HUES6 (cell line): Measurements from ENCODE around the gene F12.

Experiments
- H3K27ac ChIP-seq: 2 replicates; pipeline ENCODE4 v1.7.0; 2013; ENCODE audit warnings: low read depth, mild to moderate bottlenecking, low read length, inconsistent platforms
- H3K27me3 ChIP-seq: 2 replicates; pipeline ENCODE4 v1.6.1; 2013; ENCODE audit warnings: low read length; ENCODE audit not compliant: control insufficient read depth, insufficient read depth
- H3K36me3 ChIP-seq: 2 replicates; pipeline ENCODE4 v1.6.1; 2013; ENCODE audit warnings: low read length; ENCODE audit not compliant: control insufficient read depth, insufficient read depth
- H3K4me1 ChIP-seq: 2 replicates; pipeline ENCODE4 v1.6.1; 2013; ENCODE audit warnings: low read length; ENCODE audit not compliant: control insufficient read depth, insufficient read depth
- H3K4me3 ChIP-seq: 2 replicates; pipeline ENCODE4 v1.5.1; 2013; ENCODE audit warnings: low read depth, low read length
- H3K9ac ChIP-seq: one replicate; pipeline ENCODE4 v1.6.1; 2013; ENCODE audit warnings: mild to moderate bottlenecking, low read length
- H3K9me3 ChIP-seq: 2 replicates; pipeline ENCODE4 v1.6.1; 2013; ENCODE audit warnings: low read depth, low read length; ENCODE audit not compliant: control insufficient read depth, insufficient read depth

Gene F12

GRCh38 chr5:177409043-177409801 is at the start of gene F12:
TSS of gene F12 (minus strand) at chr5:177409564. CDS start at chr5:177409527, 37 bp downstream.
- H3K9me3 ChIP-seq = no peaks in the 10 kb centered on the region
- 0 out of 2 replicates have a peak, but pooled peaks cover 6% of the 10 kb centered on the region for H3K4me1 ChIP-seq
- no peak within 1 kb of the TSS for H3K27ac ChIP-seq
- no peaks in the 10 kb centered on the region for H3K36me3 ChIP-seq
- peaks cover 64% of the 10 kb centered on the region for H3K27me3 ChIP-seq
- no peak within 1 kb of the TSS for H3K4me3 ChIP-seq
- H3K9ac ChIP-seq = no peak within 1 kb of the TSS

DNA sequence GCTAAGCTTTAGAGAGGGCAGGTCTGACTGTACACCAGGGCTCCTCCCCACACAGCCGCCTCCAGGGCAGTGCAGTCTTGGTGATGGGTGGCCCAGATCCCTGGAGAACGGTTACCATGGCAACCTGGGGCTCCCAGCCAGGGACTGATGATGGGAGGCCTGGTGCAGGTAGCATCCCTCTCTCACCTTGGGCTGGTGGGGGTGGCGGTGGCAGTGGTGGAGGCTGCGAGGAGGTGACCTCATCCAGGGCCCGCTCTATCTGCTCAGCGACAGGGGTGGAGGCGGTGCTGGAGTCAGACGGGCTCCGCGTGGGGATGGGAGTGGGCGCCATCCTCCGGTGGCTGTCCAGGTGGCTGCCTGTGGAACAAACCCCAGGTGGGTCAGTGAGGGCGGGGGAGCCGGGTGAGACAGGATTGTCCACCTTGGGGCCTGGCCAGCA is 49.6 kb upstream of the F12 start:
- Histone ChIP-seq H3K4me1 (peaks cover 13% of the 10 kb centered on the region), H3K4me3 (no peak overlapping the region), H3K27me3 (peaks cover 2% of the 10 kb centered on the region), H3K9me3 (no peaks in the 10 kb centered on the region), H3K36me3 (peaks cover 66% of the 10 kb centered on the region), H3K27ac (no peak overlapping the region), H3K9ac (no peak overlapping the region)

GRCh38 chr5:177457852-177458681 is 48.7 kb upstream of the F12 start:
- H3K36me3 ChIP-seq = peaks cover 59% of the 10 kb centered on the region
- no peak overlapping the region for H3K4me3 ChIP-seq
- H3K9me3 ChIP-seq = no peaks in the 10 kb centered on the region
- no peak overlapping the region for H3K9ac ChIP-seq
- H3K27ac ChIP-seq = no peak overlapping the region
- H3K27me3 ChIP-seq = peaks cover 11% of the 10 kb centered on the region
- H3K4me1 ChIP-seq = peaks cover 22% of the 10 kb centered on the region

DNA sequence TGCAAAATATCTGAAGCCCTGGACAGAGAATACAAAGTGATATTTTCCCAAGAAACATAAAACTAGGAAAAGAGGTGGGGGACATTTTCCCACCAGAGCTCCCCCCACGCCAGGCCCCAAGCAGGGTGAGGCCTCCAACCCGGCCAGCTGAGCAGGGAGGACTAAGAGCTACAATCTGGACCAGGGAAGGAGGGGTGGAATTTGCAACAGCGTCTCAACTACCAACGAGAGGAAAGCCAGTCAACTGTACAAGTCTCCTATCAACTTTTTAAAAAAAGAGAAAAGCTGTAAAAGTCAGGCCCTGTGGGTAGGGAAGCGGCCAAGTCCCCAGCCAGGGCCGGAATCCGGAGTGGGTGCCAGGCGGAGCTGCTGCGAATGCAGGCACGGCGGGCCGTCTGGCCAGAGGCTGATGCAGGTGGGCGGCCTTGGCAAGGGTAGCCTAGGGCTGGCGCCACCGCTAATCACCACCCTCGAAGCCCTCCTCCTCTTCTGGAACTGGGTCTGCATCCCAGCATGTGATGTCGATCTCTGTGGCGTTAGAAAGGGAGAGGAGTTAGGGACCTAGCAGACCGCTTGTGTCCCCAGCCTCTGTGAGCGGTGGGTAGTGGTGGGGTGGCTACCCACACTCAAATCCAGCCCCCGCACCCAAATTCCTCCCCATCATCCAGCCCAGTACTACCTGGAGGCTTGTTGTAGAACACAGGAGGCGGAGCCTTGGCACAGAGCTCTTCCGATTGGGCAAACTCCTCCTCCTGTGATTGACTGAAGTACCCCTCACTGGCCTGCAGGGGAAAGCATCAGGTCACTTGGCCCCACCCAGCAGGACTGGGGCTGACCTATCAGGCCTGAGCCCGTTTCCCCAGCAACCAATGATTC is 47.9 kb upstream of the F12 start:
- H3K36me3 ChIP-seq = peaks cover 52% of the 10 kb centered on the region

GRCh38 chr5:177456591-177456964 is 47.2 kb upstream of the F12 start:
- Histone ChIP-seq H3K36me3 (peaks cover 45% of the 10 kb centered on the region), H3K27me3 (peaks cover 14% of the 10 kb centered on the region), H3K9me3 (no peaks in the 10 kb centered on the region), H3K9ac (no peak overlapping the region), H3K4me3 (no peak overlapping the region), H3K27ac (no peak overlapping the region; the same call in 1 of the 2 replicates), H3K4me1 (peaks cover 31% of the 10 kb centered on the region)

More for the DNA sequence above, 47.9 kb upstream of the F12 start:
- Histone ChIP-seq H3K27me3 (peaks cover 14% of the 10 kb centered on the region), H3K9me3 (no peaks in the 10 kb centered on the region), H3K27ac (no peak overlapping the region; the same call in 1 of the 2 replicates), H3K4me1 (peaks cover 30% of the 10 kb centered on the region), H3K9ac (no peak overlapping the region), H3K4me3 (no peak overlapping the region)

DNA sequence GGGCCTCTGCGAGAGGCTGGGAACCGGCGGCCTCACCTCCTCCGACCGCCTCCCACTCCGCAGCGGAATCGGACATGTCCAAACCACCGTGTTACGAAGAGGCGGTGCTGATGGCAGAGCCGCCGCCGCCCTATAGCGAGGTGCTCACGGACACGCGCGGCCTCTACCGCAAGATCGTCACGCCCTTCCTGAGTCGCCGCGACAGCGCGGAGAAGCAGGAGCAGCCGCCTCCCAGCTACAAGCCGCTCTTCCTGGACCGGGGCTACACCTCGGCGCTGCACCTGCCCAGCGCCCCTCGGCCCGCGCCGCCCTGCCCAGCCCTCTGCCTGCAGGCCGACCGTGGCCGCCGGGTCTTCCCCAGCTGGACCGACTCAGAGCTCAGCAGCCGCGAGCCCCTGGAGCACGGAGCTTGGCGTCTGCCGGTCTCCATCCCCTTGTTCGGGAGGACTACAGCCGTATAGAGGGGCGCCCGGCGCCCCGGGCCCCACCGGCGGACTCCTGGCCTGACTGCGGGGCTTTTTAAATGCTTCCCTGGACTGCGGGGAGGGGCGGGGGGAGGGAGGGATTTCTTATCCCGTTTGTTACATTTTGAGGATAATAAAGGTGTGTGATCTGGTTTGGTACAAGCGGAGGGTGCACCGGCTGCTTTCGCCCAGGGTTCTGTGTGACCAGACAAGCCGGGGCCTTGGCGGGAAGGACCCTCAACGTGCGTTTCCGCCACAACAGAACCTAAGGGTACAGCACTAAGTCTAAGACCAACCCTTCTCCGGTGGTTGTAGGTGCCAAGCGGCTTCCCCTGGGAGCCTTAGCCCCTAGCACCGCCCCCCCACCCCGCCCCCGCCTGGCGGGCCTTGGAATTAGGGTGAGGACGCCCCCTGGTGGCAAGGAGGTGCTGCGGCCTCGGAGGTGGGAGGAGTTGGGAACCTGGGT is 46.6 kb upstream of the F12 start:
- Histone ChIP-seq H3K36me3 (peaks cover 41% of the 10 kb centered on the region), H3K27ac (peak overlapping the region; percentile 87), H3K9ac (peak overlapping the region; percentile 83), H3K4me1 (peaks cover 31% of the 10 kb centered on the region), H3K27me3 (peaks cover 14% of the 10 kb centered on the region), H3K9me3 (no peaks in the 10 kb centered on the region), H3K4me3 (peak overlapping the region; percentile 93)

DNA sequence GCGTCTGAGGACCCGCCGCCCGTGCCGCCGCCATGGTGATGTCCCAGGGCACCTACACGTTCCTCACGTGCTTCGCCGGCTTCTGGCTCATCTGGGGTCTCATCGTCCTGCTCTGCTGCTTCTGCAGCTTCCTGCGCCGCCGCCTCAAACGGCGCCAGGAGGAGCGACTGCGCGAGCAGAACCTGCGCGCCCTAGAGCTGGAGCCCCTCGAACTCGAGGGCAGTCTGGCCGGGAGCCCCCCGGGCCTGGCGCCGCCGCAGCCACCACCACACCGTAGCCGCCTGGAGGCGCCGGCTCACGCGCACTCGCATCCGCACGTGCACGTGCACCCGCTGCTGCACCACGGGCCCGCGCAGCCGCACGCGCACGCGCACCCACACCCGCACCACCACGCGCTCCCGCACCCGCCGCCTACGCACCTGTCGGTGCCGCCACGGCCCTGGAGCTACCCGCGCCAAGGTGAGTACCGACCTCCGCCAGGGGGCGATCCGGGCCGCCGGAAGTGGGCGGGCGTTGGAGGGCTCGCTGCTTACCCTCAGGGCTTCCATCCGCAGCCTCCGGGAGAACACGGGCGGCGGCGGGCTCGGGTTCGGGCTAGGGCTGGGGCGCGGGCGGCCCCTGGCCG is 45.8 kb upstream of the F12 start:
- H3K9ac ChIP-seq = peak overlapping the region; percentile 83
- peaks cover 14% of the 10 kb centered on the region for H3K27me3 ChIP-seq
- no peaks in the 10 kb centered on the region for H3K9me3 ChIP-seq
- peak overlapping the region; percentile 93 for H3K4me3 ChIP-seq
- H3K36me3 ChIP-seq = peaks cover 34% of the 10 kb centered on the region
- H3K27ac ChIP-seq = peak overlapping the region; percentile 87
- peaks cover 31% of the 10 kb centered on the region for H3K4me1 ChIP-seq

DNA sequence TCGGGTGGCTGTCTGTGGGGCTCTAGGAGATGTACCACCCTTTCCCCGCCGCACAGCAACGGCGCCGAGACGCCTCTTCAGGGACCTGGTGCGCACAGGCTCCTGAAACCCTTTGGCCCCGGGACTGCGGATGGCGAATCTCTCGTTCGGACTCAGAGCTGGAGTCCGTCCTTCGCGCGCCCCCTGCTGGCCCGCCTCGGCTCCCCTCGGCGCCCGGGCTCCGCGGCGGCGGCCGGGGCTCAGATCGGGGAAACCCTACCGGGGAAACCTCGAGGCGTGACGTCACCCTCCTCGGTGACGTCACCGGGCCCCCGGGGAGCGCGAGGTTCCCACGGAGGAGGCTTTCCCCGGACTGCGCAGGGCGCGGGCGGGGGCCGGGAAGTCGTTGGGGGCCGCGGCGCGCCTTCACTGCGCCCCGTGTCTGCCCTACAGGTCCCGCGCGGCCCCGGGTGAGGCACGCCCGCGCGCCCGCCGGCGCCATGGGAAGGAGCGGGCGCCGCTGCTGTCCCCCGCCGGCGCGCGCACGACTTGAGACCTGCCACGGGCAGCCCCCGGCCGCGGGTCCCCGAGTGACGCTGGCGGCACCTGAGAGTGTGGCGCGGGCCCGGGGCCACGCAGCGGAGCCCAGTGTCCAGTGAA is 45.2 kb upstream of the F12 start:
- peak overlapping the region; percentile 83 for H3K9ac ChIP-seq
- H3K27ac ChIP-seq = peak overlapping the region; percentile 87
- no peaks in the 10 kb centered on the region for H3K9me3 ChIP-seq
- H3K4me3 ChIP-seq = peak overlapping the region; percentile 93
- peaks cover 14% of the 10 kb centered on the region for H3K27me3 ChIP-seq
- peaks cover 36% of the 10 kb centered on the region for H3K4me1 ChIP-seq
- H3K36me3 ChIP-seq = peaks cover 28% of the 10 kb centered on the region

DNA sequence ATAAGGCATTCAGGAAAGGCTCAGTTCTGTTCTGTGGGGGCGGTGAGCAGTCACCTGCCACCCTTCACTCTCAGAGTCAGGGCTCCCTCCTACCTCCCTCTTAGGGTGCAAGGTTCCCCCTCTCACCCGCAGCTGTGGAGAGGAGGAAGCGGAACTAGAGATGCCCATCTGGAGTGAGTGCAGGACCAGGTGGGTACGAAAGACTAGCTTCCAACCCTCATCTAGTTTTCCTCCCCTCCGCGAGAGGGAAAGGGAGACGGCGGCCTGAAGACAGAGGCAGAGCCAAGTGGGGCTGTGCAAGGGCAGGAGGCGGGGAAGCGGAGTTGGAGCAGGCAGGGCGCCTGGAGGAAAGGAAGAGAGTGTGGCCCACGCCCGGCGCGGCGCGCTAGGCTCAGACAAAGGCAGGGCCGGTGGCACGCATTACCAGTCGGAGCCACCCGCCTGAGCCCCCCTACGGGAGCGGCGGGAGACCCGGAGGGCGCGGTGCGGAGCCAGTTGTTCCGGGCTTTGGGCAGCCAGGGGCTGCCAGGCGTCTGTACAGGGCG is 44.6 kb upstream of the F12 start:
- Histone ChIP-seq H3K27ac (no peak overlapping the region), H3K4me1 (peaks cover 40% of the 10 kb centered on the region), H3K4me3 (peak overlapping the region; percentile 93), H3K27me3 (peaks cover 14% of the 10 kb centered on the region), H3K9ac (peak overlapping the region; percentile 70), H3K9me3 (no peaks in the 10 kb centered on the region), H3K36me3 (peaks cover 22% of the 10 kb centered on the region)
